ENCODE results near the gene ZNF462.

ZNF462 gene

DNA sequence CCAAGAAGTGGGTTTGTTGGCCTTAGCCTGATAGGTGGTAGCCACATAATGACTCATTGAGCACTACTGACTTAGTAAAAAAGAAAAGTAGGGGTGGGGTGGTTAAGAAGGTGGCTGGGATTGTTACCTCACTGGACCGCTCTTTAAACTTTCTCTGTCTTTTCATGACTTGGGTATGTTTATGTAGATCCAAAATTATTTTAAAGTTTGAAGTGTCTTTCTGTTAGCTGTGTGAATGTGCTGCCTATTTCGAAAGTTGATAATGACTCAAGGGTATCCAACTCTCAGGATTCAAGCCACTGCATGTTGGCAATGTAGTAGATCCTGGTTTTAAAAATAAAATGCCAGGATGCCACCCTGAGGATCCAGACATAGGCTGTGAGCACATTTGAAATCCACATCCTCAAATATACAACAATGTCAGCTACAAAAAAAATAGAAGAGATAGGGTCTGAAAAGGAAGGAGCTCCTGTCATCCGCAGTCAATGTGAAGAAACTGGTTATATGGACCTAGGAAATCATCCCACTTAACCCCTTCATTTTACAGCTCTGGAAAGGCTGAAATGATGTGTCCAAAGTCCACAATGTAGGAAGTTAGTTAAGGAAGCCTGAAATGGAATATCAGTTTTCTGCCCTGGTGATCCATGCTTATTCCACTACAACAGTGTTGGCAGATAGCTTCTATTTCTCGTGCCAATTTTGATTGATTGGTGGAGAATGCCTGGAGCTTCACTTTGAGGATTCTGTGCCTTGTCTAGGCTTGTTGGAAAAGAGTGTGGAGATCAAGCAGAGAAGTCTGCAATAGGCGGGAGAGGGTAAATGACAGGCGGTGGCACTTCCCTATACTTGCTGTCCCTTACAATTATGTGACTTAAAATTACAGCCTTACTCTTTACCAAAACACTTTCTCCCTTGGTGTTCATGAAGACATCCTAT is 23.4 kb downstream of the ZNF462 start:
- peak overlapping the region; percentile 49 for H2AK5ac ChIP-seq (ENCODE audit: low read length, severe bottlenecking)
- no peak overlapping the region for H2AFZ ChIP-seq (ENCODE audit: low read depth, low read length)
- H3K4ac ChIP-seq (ENCODE audit: low read depth in 1 of 2, low read length in 2 of 2) = no peak overlapping the region
- no peak overlapping the region for H3K23ac ChIP-seq (ENCODE audit: low read length in 2 of 2)
- no peak overlapping the region for H4K8ac ChIP-seq (ENCODE audit: low read length)
- H2BK5ac ChIP-seq (ENCODE audit: low read depth, low read length, poor library complexity, severe bottlenecking) = no peak overlapping the region
- no peak overlapping the region for H3K14ac ChIP-seq (ENCODE audit: low read length in 2 of 2)
- no peaks in the 10 kb centered on the region for H3K27me3 ChIP-seq (ENCODE audit: control insufficient read depth in 1 of 2, insufficient read depth in 1 of 2, low read length in 2 of 2)
- no peak overlapping the region for H3K4me2 ChIP-seq (ENCODE audit: low read length, poor library complexity, severe bottlenecking)
- no peak overlapping the region for H2BK120ac ChIP-seq (ENCODE audit: low read depth, low read length)
- no peak overlapping the region for H2BK15ac ChIP-seq (ENCODE audit: low read depth, poor library complexity, severe bottlenecking)
- H3K18ac ChIP-seq (ENCODE audit: low read depth in 1 of 2, low read length in 2 of 2) = no peak overlapping the region
- no peaks in the 10 kb centered on the region for H3K36me3 ChIP-seq (ENCODE audit: control insufficient read depth in 1 of 2, insufficient read depth in 2 of 2, low read depth in 1 of 2, low read length in 2 of 2)
- no peak overlapping the region for H2BK12ac ChIP-seq (ENCODE audit: low read length in 2 of 2)
- peaks cover 5% of the 10 kb centered on the region for H3K79me1 ChIP-seq (replicated peaks; ENCODE audit: low read length, poor library complexity, severe bottlenecking)
- no peaks in the 10 kb centered on the region for H3K9me3 ChIP-seq (ENCODE audit: control insufficient read depth, low read length)
- H3K4me1 ChIP-seq (ENCODE audit: control insufficient read depth, insufficient read depth, low read depth, low read length) = peaks cover 11% of the 10 kb centered on the region
- peak overlapping the region in 1 of 2 experiments; percentile 5 for H3K4me3 ChIP-seq (ENCODE audit: insufficient read depth in 1 of 2, low read depth in 1 of 2, low read length in 2 of 2)
- peak overlapping the region; percentile 47 for H3K27ac ChIP-seq (ENCODE audit: low read length, poor library complexity, severe bottlenecking)
- H4K91ac ChIP-seq (ENCODE audit: low read length) = no peak overlapping the region
- DNase-seq = no peak
- WGBS = 90% methylated on average over 4 of the region's 6 CpGs
- peak overlapping the region; percentile 62 for H3K9ac ChIP-seq (ENCODE audit: low read length)

GRCh38 chr9:106887066-106887465 is 24.1 kb downstream of the ZNF462 start:
- Histone ChIP-seq H3K23ac (ENCODE audit: low read length in 2 of 2) (no peak overlapping the region), H3K27me3 (ENCODE audit: control insufficient read depth in 1 of 2, insufficient read depth in 1 of 2, low read length in 2 of 2) (no peaks in the 10 kb centered on the region), H2AK5ac (ENCODE audit: low read length, severe bottlenecking) (no peak overlapping the region), H3K27ac (ENCODE audit: low read length, poor library complexity, severe bottlenecking) (no peak overlapping the region), H2AFZ (ENCODE audit: low read depth, low read length) (no peak overlapping the region), H2BK5ac (ENCODE audit: low read depth, low read length, poor library complexity, severe bottlenecking) (no peak overlapping the region), H3K9me3 (ENCODE audit: control insufficient read depth, low read length) (no peaks in the 10 kb centered on the region), H3K36me3 (ENCODE audit: control insufficient read depth in 1 of 2, insufficient read depth in 2 of 2, low read depth in 1 of 2, low read length in 2 of 2) (no peaks in the 10 kb centered on the region), H3K18ac (ENCODE audit: low read depth in 1 of 2, low read length in 2 of 2) (no peak overlapping the region), H3K4ac (ENCODE audit: low read depth in 1 of 2, low read length in 2 of 2) (no peak overlapping the region), H2BK120ac (ENCODE audit: low read depth, low read length) (no peak overlapping the region), H3K4me1 (ENCODE audit: control insufficient read depth, insufficient read depth, low read depth, low read length) (peaks cover 11% of the 10 kb centered on the region), H2BK15ac (ENCODE audit: low read depth, poor library complexity, severe bottlenecking) (no peak overlapping the region), H4K8ac (ENCODE audit: low read length) (no peak overlapping the region), H2BK12ac (ENCODE audit: low read length in 2 of 2) (no peak overlapping the region), H3K4me3 (ENCODE audit: insufficient read depth in 1 of 2, low read depth in 1 of 2, low read length in 2 of 2) (no peak overlapping the region), H4K91ac (ENCODE audit: low read length) (no peak overlapping the region), H3K14ac (ENCODE audit: low read length in 2 of 2) (no peak overlapping the region), H3K4me2 (ENCODE audit: low read length, poor library complexity, severe bottlenecking) (no peak overlapping the region), H3K9ac (ENCODE audit: low read length) (no peak overlapping the region), H3K79me1 (replicated peaks; ENCODE audit: low read length, poor library complexity, severe bottlenecking) (peaks cover 5% of the 10 kb centered on the region)
- DNase-seq = no peak
- 100% methylated on average over 2 of the region's 2 CpGs for WGBS

DNA sequence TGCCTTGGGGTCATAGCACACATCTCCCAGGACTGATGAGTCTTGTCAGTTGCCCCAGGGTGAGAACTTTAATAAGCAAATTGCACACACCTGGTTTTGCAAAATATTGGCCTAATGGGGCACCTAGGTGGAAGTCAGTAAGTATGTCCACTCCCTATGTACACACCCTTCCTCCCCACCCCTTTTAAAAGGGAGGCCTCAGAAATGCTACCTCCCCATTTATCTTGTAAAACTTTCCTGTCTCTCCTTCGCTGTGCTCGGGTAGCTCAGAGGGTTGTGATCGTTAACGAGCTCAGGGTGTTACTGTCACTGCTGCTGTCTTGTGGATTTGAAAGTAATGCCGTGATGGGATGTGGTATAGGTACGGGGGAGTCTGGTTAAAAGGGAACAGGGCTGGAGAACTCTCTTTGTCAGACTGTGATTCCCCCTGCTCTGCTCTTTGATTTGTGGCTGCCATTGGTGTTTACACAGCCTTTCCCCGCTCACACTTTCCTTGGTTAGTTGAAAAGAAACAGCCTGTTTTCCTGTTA is 26.2 kb downstream of the ZNF462 start:
- Histone ChIP-seq H3K9me3 (ENCODE audit: control insufficient read depth, low read length) (no peaks in the 10 kb centered on the region), H3K14ac (ENCODE audit: low read length in 2 of 2) (peak overlapping the region in 1 of 2 experiments; percentile 64), H4K8ac (ENCODE audit: low read length) (peak overlapping the region; percentile 24), H2AFZ (ENCODE audit: low read depth, low read length) (no peak overlapping the region), H2BK12ac (ENCODE audit: low read length in 2 of 2) (peak overlapping the region in 1 of 2 experiments; percentile 67), H3K27me3 (ENCODE audit: control insufficient read depth in 1 of 2, insufficient read depth in 1 of 2, low read length in 2 of 2) (no peaks in the 10 kb centered on the region), H3K18ac (ENCODE audit: low read depth in 1 of 2, low read length in 2 of 2) (peak overlapping the region; percentile 8 to 83), H3K4ac (ENCODE audit: low read depth in 1 of 2, low read length in 2 of 2) (peak overlapping the region in 1 of 2 experiments; percentile 68), H3K27ac (ENCODE audit: low read length, poor library complexity, severe bottlenecking) (peak overlapping the region; percentile 17), H3K4me1 (ENCODE audit: control insufficient read depth, insufficient read depth, low read depth, low read length) (peaks cover 13% of the 10 kb centered on the region), H2BK15ac (ENCODE audit: low read depth, poor library complexity, severe bottlenecking) (no peak overlapping the region), H3K4me2 (ENCODE audit: low read length, poor library complexity, severe bottlenecking) (no peak overlapping the region), H3K79me1 (replicated peaks; ENCODE audit: low read length, poor library complexity, severe bottlenecking) (peaks cover 5% of the 10 kb centered on the region), H4K91ac (ENCODE audit: low read length) (no peak overlapping the region), H3K9ac (ENCODE audit: low read length) (no peak overlapping the region), H3K36me3 (ENCODE audit: control insufficient read depth in 1 of 2, insufficient read depth in 2 of 2, low read depth in 1 of 2, low read length in 2 of 2) (no peaks in the 10 kb centered on the region), H2AK5ac (ENCODE audit: low read length, severe bottlenecking) (peak overlapping the region; percentile 63), H2BK120ac (ENCODE audit: low read depth, low read length) (no peak overlapping the region), H2BK5ac (ENCODE audit: low read depth, low read length, poor library complexity, severe bottlenecking) (no peak overlapping the region), H3K4me3 (ENCODE audit: insufficient read depth in 1 of 2, low read depth in 1 of 2, low read length in 2 of 2) (no peak overlapping the region), H3K23ac (ENCODE audit: low read length in 2 of 2) (no peak overlapping the region)
- 11% methylated on average over 7 of the region's 7 CpGs for whole genome bisulfite sequencing
- peak; percentile 57 for DNase-seq

- Histone ChIP-seq H3K9me3 (ENCODE audit: control insufficient read depth, low read length) (no peaks in the 10 kb centered on the region), H3K9ac (ENCODE audit: low read length) (no peak overlapping the region), H2BK5ac (ENCODE audit: low read depth, low read length, poor library complexity, severe bottlenecking) (no peak overlapping the region), H3K18ac (ENCODE audit: low read depth in 1 of 2, low read length in 2 of 2) (no peak overlapping the region), H3K79me1 (replicated peaks; ENCODE audit: low read length, poor library complexity, severe bottlenecking) (peaks cover 8% of the 10 kb centered on the region), H3K27ac (ENCODE audit: low read length, poor library complexity, severe bottlenecking) (no peak overlapping the region), H3K4me1 (ENCODE audit: control insufficient read depth, insufficient read depth, low read depth, low read length) (peaks cover 11% of the 10 kb centered on the region), H4K91ac (ENCODE audit: low read length) (no peak overlapping the region), H3K4me2 (ENCODE audit: low read length, poor library complexity, severe bottlenecking) (no peak overlapping the region), H2AK5ac (ENCODE audit: low read length, severe bottlenecking) (peak overlapping the region; percentile 16), H3K14ac (ENCODE audit: low read length in 2 of 2) (no peak overlapping the region), H3K27me3 (ENCODE audit: control insufficient read depth in 1 of 2, insufficient read depth in 1 of 2, low read length in 2 of 2) (no peaks in the 10 kb centered on the region), H3K23ac (ENCODE audit: low read length in 2 of 2) (no peak overlapping the region), H3K36me3 (ENCODE audit: control insufficient read depth in 1 of 2, insufficient read depth in 2 of 2, low read depth in 1 of 2, low read length in 2 of 2) (no peaks in the 10 kb centered on the region), H4K8ac (ENCODE audit: low read length) (no peak overlapping the region), H2BK120ac (ENCODE audit: low read depth, low read length) (no peak overlapping the region), H3K4me3 (ENCODE audit: insufficient read depth in 1 of 2, low read depth in 1 of 2, low read length in 2 of 2) (no peak overlapping the region), H2AFZ (ENCODE audit: low read depth, low read length) (no peak overlapping the region), H2BK12ac (ENCODE audit: low read length in 2 of 2) (peak overlapping the region; percentile 28 to 45), H3K4ac (ENCODE audit: low read depth in 1 of 2, low read length in 2 of 2) (peak overlapping the region in 1 of 2 experiments; percentile 70), H2BK15ac (ENCODE audit: low read depth, poor library complexity, severe bottlenecking) (no peak overlapping the region)
- no peak for DNase-seq
- 94% methylated on average over 3 of the region's 4 CpGs for WGBS
Observed at GRCh38 chr9:106890608-106891007, 27.6 kb downstream of the ZNF462 start.
